HG03097 (cell line): ENCODE results near the gene SMIM28.
"Not testable (repeated sequence)": the region's sequence is repeated elsewhere in the genome, so short reads cannot be mapped to it uniquely, and the experiment has no call there.

Source experiments
- ATAC-seq: cut with Tn5 transposase; IDR thresholded peaks from one replicate; pipeline ENCODE4 v1.9.1; 2021; ENCODE audit not compliant: unreplicated experiment, low FRiP score

Gene SMIM28

DNA sequence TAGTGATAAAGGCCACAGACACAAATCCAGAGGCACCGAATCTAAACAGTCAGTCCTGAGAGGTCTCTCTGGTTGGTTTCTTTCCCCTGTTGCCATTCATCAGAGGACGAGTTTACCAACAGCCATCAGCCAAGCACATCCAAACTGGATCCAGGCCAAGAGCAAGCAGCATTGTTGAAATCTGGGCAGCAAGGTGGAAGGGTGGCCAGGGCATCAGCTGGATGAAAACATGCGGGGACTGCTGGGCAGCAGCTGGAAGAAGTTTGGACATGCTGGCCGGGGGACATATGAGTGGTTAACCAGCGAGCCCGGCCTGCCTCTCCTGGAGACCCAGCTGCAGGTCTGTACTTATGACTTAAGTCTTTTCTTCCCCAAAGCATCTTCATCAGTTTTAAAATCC is at the start of gene SMIM28:
SMIM28 (plus strand) TSS at position 62 of the 400 bp plus-strand sequence; CDS start at position 230, 168 bp downstream.
- no peak for ATAC-seq

DNA sequence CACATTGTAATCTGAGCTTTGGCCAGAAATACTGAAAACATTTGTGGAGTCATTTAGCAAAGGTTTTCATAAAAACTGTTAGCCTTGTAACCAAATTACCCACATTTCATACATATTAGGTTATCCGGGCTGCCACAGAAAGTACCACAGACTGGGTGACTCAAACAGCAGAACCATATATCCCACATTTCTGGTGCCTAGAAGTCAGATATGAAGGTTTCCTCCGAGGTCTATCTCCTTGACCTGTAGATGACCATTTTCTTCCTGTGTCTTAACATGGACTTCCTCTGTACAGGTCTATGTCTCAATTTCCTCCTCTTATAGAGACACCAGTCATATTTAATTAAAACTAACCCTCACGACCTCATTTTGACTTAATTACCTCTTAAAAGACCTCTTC is 49.5 kb upstream of the SMIM28 start:
- no peak for ATAC-seq

DNA sequence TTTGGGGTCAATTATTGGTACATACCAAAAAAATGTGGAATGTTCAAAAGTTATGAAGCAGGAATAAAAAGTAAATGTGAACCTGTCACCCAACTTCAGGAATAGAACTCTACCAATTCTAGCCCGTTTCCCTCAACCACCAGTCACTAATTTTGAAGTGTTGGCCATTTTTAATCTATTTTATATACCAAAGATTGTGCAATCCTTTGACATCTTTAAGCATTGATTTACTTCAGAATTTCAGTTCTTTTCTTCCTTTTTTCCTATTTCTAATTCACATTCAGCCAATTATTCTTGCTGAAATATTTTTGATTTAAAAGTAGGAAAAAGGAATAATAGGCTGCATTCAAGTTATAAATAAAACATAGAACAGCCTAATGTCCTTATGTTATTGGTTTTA is 46.9 kb upstream of the SMIM28 start:
- no peak for ATAC-seq

DNA sequence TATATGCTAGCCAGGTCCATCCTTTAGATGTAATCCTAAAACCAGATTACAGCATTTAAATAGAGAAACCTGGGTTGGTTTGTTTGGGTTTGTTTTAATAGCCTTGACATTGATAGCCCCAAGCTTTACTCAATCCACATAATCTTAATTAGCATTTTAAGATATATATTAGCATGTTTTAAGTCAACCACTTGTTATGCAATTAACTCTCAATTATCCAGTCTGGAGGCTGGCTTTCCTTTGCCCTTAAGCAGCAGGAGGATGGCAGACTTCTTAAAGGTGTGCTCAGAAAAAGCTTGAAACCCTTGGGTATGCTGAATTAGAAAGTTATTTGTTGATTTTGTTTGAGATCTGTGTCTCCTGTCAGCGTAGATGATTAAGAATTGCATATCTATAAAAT is 46.3 kb upstream of the SMIM28 start:
- no peak for ATAC-seq

DNA sequence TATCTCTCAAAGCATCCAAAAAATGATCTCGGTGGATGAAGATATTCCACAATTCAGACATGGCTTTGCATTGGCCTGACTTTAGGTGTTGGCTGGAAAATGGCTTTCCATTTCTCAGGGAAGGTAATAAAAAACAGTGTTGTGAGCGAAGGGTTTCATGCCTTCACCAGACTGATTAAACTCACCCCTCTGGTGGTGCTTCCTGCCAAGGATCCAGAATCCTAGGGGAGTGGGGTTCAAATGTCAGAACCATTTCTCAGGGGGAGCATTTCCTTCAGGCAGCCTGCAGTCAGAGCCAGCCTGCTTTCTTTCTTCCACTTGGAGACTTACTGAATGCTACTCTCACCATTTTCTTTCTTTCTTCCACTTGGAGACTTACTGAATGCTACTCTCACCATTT is 45.7 kb upstream of the SMIM28 start:
- ATAC-seq, result no peak

DNA sequence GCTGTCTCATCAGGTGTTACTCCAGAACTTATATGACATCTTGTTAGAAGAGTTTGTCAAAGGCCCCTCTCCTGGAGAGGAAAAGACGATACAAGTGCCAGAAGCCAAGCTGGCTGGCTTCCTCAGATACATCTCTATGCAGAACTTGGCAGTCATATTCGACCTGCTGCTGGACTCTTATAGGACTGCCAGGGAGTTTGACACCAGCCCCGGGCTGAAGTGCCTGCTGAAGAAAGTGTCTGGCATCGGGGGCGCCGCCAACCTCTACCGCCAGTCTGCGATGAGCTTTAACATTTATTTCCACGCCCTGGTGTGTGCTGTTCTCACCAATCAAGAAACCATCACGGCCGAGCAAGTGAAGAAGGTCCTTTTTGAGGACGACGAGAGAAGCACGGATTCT is 43.7 kb upstream of the SMIM28 start:
- ATAC-seq, result no peak

DNA sequence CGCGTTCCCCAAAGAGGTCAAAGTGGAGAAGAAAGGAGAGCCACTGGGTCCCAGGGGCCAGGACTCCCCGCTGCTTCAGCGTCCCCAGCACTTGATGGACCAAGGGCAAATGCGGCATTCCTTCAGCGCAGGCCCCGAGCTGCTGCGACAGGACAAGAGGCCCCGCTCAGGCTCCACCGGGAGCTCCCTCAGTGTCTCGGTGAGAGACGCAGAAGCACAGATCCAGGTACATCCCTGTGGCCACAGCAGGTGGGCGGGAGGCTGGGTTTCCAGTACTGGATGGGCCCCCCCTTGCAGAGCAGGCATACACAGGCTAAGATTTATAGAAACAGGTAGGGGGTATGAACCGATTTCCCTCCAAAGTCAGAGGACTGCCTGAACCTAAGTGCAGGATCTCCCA is 42.7 kb upstream of the SMIM28 start:
- ATAC-seq, result no peak

DNA sequence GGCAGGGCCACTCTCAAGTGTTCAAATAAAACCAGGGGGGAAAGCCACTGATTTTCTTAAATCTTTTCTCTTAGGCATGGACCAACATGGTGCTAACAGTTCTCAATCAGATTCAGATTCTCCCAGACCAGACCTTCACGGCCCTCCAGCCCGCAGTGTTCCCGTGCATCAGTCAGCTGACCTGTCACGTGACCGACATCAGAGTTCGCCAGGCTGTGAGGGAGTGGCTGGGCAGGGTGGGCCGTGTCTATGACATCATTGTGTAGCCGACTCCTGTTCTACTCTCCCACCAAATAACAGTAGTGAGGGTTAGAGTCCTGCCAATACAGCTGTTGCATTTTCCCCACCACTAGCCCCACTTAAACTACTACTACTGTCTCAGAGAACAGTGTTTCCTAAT is 41.5 kb upstream of the SMIM28 start:
- ATAC-seq, result no peak

DNA sequence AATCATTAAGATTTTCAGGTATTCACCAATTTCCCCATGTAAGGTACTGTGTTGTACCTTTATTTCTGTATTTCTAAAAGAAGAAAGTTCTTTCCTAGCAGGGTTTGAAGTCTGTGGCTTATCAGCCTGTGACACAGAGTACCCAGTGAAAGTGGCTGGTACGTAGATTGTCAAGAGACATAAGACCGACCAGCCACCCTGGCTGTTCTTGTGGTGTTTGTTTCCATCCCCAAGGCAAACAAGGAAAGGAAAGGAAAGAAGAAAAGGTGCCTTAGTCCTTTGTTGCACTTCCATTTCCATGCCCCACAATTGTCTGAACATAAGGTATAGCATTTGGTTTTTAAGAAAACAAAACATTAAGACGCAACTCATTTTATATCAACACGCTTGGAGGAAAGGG is 40.6 kb upstream of the SMIM28 start:
- ATAC-seq, result no peak

DNA sequence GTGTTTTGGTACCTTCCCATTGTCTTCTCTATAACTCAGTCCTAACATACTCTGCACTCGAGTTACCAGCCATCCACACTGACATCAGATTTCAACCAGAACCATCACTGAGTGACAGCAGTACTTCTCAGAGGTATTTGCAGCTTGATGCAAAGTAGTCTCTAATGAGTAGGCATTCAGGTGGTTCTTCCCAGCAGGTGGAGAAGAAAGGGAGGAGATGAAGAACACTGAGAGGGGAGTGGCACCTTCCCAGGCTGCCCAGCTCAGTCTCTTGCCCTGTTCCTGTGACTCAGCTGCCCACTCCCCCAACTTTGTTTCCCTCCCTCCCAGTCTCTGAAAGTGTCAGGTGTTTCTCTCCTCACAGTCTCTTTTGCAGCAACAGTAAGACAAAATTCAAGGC is 38.7 kb upstream of the SMIM28 start:
- no peak for ATAC-seq

DNA sequence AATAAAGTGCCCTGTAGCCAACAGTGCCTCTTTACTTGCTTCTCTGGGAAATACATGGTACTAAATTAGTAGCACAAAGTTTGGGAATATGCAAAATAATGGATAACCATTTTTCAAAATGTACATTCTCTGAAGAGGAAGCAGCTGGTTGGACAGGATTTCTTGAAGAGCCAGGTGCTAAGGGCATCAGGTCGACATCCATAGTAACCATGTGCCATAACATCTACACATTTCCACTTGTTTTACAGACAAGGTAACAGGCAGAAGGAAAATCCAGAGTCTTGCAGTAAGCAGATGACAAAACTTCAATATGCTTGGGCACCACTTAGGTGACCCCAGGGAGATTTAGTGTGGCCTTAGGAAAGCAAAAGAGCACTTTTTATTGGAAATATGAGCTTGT is 36.5 kb upstream of the SMIM28 start:
- ATAC-seq, result no peak

DNA sequence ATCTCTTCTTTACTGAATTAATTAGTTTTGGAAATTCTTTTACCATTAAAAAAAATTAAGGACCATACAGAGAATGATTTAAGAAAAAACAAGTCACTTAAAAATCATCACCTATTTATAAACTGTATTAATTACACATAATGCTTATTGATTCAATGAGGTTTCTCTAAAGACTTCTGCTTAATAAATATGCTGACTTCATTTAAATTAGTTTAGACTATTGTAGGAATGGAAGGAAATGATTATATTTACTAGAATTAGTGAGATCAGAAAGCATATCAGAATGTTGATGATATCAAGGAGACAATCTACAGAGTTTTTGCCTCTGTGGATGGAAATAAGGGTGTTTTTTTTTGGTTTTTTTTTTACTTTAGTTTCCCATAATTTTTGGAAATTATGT is 34.6 kb upstream of the SMIM28 start:
- no peak for ATAC-seq

DNA sequence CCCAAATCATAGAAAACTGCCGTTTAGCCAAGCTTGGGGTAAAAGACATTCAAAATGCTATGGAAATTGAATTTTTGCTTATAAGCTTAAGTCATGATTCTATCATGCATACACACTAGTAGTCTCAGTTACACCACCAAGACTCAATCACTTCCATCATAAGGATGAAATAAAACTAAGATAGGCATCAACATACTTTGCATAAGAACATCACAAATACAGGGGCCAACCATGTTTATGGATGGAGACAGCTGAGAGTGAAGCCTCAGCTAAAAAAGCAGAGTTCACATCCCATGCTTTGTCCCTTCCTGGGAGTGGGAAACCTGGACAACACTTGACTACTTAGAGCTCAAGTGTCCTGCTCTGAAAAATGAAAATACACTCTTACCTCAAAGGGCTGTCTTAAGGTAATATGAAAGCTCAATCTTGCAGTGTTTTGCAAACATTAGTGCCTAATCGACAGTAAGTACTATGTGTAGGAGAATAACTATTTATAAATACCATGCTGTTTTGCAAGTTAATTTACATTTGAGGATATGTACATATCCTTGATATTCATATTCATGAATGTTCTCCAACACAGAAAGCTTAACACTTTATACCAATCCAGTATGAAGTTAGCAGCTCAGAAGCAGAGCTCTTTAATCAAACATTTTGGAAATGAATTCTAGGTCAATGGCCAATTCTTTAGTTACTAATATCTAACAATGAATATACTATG is 32.0 kb upstream of the SMIM28 start:
- no peak for ATAC-seq

DNA sequence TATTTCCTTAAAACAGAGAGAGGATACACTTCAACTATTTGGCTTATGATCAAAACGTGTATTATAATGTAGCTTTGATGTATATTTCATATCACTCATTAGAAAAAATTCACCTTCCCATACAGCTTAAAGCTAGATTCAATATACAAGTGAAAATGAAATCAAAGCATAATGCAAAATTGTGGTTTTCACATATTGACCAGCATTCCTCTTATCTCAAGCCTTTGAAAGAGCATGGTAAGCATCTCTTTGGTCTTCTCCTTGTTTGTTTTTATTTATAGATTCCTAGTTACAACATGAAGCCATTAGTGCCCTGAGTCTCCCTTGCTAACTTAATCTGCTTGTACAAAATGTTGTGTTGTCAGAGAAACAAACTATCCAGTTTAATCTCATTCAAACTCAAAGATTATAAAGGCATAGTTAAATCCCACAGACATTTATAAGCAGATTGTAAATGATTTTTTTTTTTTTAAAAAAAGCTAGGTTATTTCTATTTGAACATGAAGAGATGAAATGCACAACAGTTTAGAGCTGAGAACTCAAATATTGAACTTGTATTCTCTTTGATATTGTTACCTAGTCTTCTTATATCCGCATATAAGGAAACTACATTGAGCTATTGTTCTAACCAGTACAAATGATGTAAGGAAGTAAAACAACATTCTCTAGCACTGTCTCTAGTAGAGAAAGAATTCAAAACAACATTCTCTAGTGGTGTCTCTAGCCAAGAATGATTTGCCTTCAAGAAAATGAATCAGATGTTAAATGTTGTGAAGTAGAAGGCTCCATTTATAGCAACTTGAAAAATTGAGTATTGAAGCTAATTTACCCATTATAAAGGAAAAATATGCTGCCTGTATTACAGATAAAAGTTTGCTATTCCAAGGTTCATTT is 31.2 kb upstream of the SMIM28 start:
- no peak for ATAC-seq

DNA sequence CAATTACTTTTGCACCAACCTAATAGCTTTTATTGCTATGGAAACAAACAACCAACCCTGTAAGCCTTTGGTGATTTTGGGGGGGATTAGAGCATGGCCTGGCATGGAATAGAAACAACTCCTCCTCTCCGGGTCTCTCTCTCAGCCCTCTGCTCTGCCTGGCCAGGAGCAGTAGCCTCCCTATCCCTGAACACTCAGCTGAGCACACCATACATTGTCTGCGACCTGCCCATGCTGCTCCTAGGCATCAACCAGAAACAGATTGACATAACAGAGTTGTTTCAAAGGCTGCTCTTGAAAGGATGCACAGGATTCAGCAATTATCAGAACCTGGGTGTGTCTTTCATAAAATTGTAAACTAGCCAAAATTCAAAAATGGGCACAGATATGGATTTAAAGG is 29.8 kb upstream of the SMIM28 start:
- ATAC-seq, result no peak

DNA sequence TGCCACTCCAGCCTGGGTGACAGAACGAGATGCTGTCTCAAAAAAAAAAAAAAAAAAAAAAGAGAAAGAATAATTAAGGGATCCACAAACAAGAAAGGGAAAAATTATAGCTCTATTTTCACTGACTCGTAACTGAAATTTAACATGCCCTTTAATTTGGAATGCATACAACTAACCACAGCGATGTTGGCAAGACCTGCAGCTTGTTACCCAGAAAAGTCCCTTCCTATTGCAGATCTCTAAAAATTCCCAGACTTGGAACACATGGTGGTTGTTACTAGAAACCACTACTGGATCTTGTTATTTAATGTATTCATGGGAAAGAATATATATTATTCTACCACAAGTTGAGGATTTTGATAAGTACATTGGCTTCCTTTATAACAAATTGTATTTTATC is 27.8 kb upstream of the SMIM28 start:
- ATAC-seq, result no peak

DNA sequence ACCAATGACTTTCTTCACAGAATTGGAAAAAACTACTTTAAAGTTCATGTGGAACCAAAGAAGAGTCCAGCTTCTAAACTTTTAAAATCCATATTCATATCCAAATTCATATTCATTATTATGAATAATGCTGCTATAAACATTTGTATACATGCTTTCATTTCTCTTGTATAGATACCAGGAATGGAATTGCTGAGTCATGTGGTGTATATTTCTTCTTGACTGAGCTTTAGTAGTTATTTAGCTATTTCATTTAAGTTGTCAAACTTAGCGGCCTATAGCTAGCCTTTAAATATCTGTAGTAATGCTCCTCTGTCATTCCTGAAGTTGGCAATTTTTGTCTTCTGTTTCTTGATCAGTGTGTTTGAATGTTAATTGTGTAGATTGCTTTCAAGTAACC is 19.8 kb upstream of the SMIM28 start:
- no peak for ATAC-seq

DNA sequence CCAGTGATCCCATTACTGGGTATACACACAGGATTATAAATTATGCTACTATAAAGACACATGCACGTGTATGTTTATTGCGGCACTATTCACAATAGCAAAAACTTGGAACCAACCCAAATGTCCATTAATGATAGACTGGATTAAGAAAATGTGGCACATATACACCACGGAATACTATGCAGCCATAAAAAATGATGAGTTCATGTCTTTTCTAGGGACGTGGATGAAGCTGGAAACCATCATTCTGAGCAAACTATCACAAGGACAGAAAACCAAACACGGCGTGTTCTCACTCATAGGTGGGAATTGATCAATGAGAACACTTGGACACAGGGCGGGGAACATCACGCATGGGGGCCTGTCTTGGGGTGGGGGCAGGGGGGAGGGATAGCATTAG is 9.0 kb upstream of the SMIM28 start:
- ATAC-seq, result not testable (repeated sequence)

DNA sequence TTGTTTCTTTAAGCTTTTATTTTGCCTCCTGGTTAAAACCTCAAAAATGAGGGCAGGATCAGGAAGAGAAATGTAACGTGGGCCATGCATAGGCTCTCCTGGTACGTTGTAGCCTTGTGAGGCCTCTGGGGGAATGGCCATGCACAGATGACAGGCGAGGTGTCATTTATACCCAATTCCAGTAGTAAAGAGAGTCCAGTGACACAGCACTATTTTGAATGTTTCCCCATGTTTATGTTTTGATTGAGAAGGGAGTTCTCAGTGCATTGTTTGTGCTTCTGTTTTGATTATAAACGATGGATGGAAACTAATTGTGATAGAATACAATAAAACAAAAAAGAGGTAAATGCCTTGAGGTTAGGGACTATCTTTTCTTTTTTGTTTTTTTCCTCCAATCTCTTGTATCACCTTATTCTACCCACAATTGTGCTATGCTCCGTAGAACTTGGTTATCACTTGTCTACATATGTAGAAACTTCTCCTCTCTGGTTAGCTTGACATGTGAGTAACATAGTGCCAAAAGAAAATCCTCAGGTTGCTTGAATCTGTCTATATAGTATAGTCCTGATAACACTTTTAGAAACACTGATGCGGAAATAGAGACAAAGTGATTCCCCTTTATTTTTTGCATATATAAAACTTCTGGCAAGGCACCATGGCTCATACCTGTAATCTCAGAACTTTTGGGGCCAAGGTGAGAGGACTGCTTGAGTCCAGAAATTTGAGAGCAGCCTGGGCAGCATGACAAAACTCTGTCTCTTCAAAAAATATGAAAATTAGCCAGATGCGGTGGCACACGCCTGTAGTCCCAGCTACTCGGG is 6.9 kb upstream of the SMIM28 start:
- ATAC-seq, result no peak

DNA sequence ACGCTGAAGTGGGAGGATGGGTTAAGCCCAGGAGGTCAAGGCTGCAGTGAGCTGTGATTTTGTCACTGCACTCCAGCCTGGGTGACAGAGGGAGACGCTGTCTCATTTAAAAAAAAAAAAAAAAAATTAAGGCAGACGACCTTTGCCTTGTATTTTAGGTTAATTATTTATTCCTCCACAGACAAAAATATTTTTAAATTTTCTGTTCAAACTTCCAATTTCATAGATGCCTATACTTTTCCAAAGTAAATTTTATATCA is 6.3 kb upstream of the SMIM28 start:
- no peak for ATAC-seq

DNA sequence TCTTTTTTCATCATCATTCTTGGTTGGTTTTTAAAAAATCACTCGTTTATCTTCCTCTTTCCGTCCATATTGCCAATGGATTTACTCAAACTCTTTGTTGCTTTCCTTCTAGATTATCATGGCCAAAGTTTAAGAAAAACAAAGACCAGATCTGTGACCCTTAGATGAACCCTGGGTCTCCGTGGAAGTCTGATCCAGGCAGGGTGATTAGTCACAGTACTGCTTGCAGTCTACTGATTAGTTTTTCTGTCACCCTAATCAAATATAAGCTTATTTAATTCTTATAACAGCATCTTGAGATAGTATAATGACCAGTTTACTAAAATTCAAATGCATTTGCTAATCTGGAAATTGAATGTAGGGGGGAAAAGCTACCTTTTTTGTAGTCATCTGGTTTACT is 6.0 kb upstream of the SMIM28 start:
- no peak for ATAC-seq
